NCI-H2171 treated with DMSO at 0.1 percent for 48 hours (cell line): ENCODE results near the gene RAPSN.

Experiments used
- DNase-seq: peaks from one replicate; lab custom pipeline; 2025; lab: John Stamatoyannopoulos, UW

RAPSN gene

DNA sequence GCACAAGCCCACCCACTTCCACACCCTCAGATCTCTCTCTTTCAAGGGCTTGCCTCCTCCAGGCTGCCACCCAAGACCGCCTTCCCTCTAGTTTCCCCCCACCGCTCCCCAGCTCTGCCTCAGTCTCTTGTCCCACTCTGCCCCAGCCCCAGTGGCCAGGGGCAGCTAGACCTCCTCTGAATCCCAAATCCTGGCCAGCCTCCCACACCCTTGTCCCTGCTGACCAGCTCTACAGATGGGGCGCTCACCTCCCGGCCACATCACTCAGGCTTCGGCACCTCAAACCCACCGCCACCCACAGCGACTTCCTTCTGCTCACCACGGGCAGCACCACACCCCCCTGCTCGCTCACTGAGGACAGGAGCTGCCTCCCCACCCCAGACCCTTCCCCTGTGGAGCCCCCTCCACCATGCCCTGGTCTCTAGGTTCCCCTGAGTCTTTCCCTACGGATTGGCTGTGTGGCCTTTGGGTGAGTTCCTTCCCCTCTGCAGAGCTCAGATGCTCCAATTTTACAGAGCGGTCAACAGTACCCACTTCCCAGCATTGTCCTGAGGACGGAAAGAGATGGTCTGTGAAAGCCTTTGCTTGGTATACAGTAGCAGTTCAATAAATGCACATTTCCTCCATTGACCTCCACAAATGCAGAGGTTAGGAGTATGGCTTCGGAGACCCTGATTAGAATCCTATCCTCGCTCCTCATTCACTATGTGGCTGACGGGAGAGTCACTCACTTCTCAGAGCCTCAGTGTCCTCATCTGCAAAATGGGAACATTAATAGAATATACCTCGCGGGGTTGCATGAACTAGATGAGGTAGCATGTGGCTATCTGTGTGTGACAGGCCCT, 59.1 kb downstream of the RAPSN start:
- DNase-seq = no peak

- no peak for DNase-seq
Measured at GRCh38 chr11:47388697-47389576, 60.0 kb downstream of the RAPSN start.

- no peak for DNase-seq
Measured at GRCh38 chr11:47387944-47388696, 60.8 kb downstream of the RAPSN start.
